GM21447 (cell line): Measurements from ENCODE around the gene GPR156.

ENCODE experiments used
- ATAC-seq: cut with Tn5 transposase; IDR thresholded peaks from one replicate; pipeline ENCODE4 v1.9.1; 2021; ENCODE audit not compliant: unreplicated experiment

The GPR156 gene

DNA sequence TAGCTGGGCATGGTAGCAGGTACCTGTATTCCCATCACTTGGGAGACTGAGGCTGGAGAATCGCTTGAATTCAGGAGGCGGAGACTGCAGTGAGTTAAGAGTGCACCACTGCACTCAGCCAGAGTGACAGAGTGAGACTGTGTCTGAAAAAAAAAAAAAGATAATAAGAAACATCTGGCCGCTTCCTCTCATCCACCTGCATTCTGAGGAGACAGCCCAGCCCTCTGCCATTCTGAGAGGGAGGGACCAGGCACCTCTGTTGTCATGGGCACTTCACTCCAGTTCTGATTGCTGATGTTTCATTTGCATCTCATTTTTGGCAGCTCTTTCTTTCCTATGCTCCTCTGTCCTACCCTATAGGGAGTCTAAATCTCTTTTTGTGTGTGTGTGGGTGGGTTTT lies 154.4 kb downstream of the GPR156 start:
- no peak for ATAC-seq

DNA sequence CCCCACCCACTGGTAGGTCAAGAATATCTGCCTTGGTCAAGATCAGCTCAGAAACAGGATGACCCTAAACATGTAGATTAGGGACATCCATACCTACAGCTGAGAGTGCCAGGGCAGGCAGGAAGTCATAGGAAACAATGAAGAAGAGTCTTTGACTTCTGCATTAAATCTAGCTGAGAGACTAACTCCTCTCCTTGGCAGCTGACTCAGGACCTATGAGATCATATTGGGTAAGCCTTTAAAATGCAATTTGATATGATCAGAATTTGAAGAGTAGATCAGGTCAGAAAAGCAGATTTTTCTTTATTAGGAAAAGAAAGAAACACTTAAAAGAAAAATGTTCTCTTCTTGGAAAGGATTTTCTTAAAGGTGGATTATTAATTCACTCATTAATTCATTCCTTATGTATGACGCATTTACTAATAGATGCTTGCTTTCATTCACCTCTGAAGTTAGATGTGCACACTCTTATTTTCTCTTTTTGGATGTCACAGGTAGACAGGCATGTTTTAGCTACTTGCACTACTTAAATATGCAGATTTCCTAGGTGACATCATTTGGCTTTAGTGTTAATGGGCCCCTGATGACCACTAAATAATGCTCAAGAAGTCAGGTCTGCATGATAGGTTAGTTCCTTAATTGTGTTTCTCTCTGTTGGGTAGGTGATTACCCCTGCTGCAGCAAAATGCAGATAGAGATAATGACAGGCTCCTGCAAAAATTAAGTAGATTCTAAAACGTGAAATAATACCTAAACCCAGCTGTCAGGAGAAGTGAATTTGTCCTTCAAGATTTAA lies 155.1 kb downstream of the GPR156 start:
- no peak for ATAC-seq

- no peak for ATAC-seq
Observed at GRCh38 chr3:120129051-120129450, 156.0 kb downstream of the GPR156 start.

DNA sequence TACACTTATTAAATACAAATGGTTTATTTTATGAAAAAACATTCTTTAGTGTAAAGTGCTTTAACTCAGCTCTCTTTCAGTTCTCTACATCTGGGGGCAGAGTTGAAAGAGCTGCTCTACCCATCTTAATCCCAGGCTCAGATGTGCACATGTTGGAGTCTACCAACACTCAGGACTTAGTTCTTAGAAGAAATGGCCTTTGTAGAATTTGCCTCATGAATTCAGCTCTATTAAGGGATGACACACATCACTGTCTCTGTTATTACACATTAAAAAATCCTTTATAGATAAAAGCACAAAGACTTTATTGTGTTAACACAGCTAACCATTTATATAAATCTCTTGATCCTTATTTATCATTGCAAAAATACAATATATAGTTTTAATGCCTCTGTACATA lies 159.0 kb downstream of the GPR156 start:
- no peak for ATAC-seq

GRCh38 chr3:120119846-120120510 lies 165.0 kb downstream of the GPR156 start:
- no peak for ATAC-seq
